Liver (tissue), 3 donors: Measurements from ENCODE around the gene SMARCC1.

ENCODE experiments used
- ATF3 ChIP-seq: IDR thresholded peaks from 2 replicates; pipeline ENCODE4 v1.6.1; 2016; ENCODE audit warnings: antibody characterized with exemption
- CTCF ChIP-seq: fragments of 150-350 bp; IDR thresholded peaks from 2 replicates; pipeline ENCODE4 v1.5.1; 2017; ENCODE audit warnings: improper control_type of control experiment, low read depth, low read length; ENCODE audit not compliant: missing input control
- FOXA1 ChIP-seq: IDR thresholded peaks from 2 replicates; pipeline ENCODE4 v1.6.1; 2016; ENCODE audit warnings: antibody characterized with exemption
- GABPA ChIP-seq, 2 donors: IDR thresholded peaks in 1 of 2; conservative IDR thresholded peaks in 1 of 2; 2 replicates each; pipeline ENCODE4 v1.6.1; 2016; ENCODE audit warnings: antibody characterized with exemption in 2 of 2, mild to moderate bottlenecking in 1 of 2, moderate library complexity in 1 of 2
- MAX ChIP-seq: IDR thresholded peaks from 2 replicates; pipeline ENCODE4 v1.6.1; 2016; ENCODE audit warnings: antibody characterized with exemption
- NR2F2 ChIP-seq: IDR thresholded peaks from 2 replicates; pipeline ENCODE4 v1.6.1; 2016; ENCODE audit warnings: antibody characterized with exemption
- RAD21 ChIP-seq, 2 donors: IDR thresholded peaks; 2 replicates each; pipeline ENCODE4 v1.6.1; 2016; ENCODE audit warnings: antibody characterized with exemption in 2 of 2, mild to moderate bottlenecking in 2 of 2
- REST ChIP-seq: IDR thresholded peaks from 2 replicates; pipeline ENCODE4 v1.6.1; 2016; ENCODE audit warnings: antibody characterized with exemption, mild to moderate bottlenecking
- RXRA ChIP-seq, 2 donors: IDR thresholded peaks; 2 replicates each; pipeline ENCODE4 v1.6.1; 2017 to 2018; ENCODE audit warnings: antibody characterized with exemption in 2 of 2, mild to moderate bottlenecking in 1 of 2
- SP1 ChIP-seq: IDR thresholded peaks from 2 replicates; pipeline ENCODE4 v1.6.1; 2018; ENCODE audit warnings: antibody characterized with exemption, mild to moderate bottlenecking
- TAF1 ChIP-seq: conservative IDR thresholded peaks from 2 replicates; pipeline ENCODE4 v1.6.1; 2016; ENCODE audit warnings: antibody characterized with exemption, mild to moderate bottlenecking
- YY1 ChIP-seq: IDR thresholded peaks from 2 replicates; pipeline ENCODE4 v1.6.1; 2016; ENCODE audit warnings: antibody characterized with exemption, mild to moderate bottlenecking
- donor health status: healthy.
- donor health status: healthy.

- TF ChIP-seq CTCF = no peak
- no peak for TF ChIP-seq SP1
- no peak for TF ChIP-seq MAX
- TF ChIP-seq TAF1 = no peak
- TF ChIP-seq ATF3 = no peak
- TF ChIP-seq GABPA (IDR thresholded peaks at IDR 0.05 in 1 of 2, conservative IDR thresholded peaks at IDR 0.05 in 1 of 2) = no peak
- no peak for TF ChIP-seq YY1
- no peak for TF ChIP-seq REST
- TF ChIP-seq RXRA (IDR thresholded peaks at IDR 0.05) = no peak
- no peak for TF ChIP-seq NR2F2
- no peak for TF ChIP-seq RAD21 (IDR thresholded peaks at IDR 0.05)
- TF ChIP-seq FOXA1 = no peak
These were observed 203.5 kb downstream of the SMARCC1 start for GRCh38 chr3:47578119-47578632.
